ENCODE results near the gene MLLT11.
A peak's percentile ranks its signal among the peaks of the same experiment; 100 is the strongest.

Gene MLLT11

DNA sequence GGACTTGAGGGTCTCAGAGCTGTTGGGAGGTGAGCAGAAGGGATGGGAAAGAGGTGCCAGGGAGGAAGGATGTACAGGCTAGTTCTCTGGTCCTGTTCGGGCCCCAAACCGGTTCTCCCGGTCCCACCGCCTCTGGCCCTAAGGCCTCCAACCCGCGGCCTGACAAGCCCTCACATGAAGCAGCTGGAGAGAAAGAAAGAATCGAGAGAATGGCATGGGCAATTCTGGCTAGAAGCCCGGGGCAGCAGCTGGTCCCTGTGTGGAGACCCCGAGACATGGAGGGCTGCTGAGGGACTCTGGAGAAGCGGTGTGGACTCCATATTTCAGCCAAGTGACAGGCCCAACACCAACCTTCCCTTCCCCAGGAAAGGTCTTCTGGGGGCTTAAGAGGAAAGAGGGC lies 1.5 kb upstream of the MLLT11 start:
- Histone ChIP-seq H3K9me3 (ENCODE audit: insufficient read depth, low read depth, low read length) (no peaks in the 10 kb centered on the region), H3K4me1 (ENCODE audit: insufficient read depth, low read length, poor library complexity, severe bottlenecking) (peaks cover 54% of the 10 kb centered on the region), H3K4me2 (ENCODE audit: low read depth, low read length, poor library complexity, severe bottlenecking) (peak overlapping the region; percentile 99), H3K4me3 (ENCODE audit: low read length, poor library complexity, severe bottlenecking) (peak overlapping the region; percentile 79), H3K9me2 (replicated peaks; ENCODE audit: low read depth, low read length) (no peaks in the 10 kb centered on the region), H3K9ac (ENCODE audit: low read depth, low read length, poor library complexity, severe bottlenecking) (peak overlapping the region; percentile 90), H3K27me3 (ENCODE audit: insufficient read depth, low read length, poor library complexity, severe bottlenecking) (no peaks in the 10 kb centered on the region), H3F3A (ENCODE audit: low read depth) (no peaks in the 10 kb centered on the region), H2AFZ (ENCODE audit: low read length) (no peak overlapping the region), H3K79me2 (ENCODE audit: insufficient read depth, low read length) (peaks cover 96% of the 10 kb centered on the region), H4K20me1 (ENCODE audit: insufficient read depth, low read length, poor library complexity, severe bottlenecking) (peaks cover 46% of the 10 kb centered on the region), H3K36me3 (ENCODE audit: insufficient read depth, low read length) (peaks cover 21% of the 10 kb centered on the region; the same call in 1 of the 2 replicates)
- TF ChIP-seq CTCF (conservative IDR thresholded peaks at IDR 0.05; ENCODE audit: low read length), result no peak
- TF ChIP-seq EZH2phosphoT487 (IDR thresholded peaks at IDR 0.05; ENCODE audit: borderline replicate concordance), result no peak

GRCh38 chr1:151059109-151060006 lies 839 bp upstream of the MLLT11 start, which contains the start of gene CDC42SE1:
TSS of gene CDC42SE1 (minus strand) at chr1:151059622. CDS start at chr1:151055730, 3,892 bp downstream.
- Histone ChIP-seq H3F3A (ENCODE audit: low read depth) (no peaks in the 10 kb centered on the region), H3K9ac (ENCODE audit: low read depth, low read length, poor library complexity, severe bottlenecking) (peak within 1 kb of the TSS; percentile 90), H3K9me2 (replicated peaks; ENCODE audit: low read depth, low read length) (no peaks in the 10 kb centered on the region), H3K4me3 (ENCODE audit: low read length, poor library complexity, severe bottlenecking) (peak within 1 kb of the TSS; percentile 79), H3K36me3 (ENCODE audit: insufficient read depth, low read length) (peaks cover 14% of the 10 kb centered on the region; the same call in 1 of the 2 replicates), H3K4me1 (ENCODE audit: insufficient read depth, low read length, poor library complexity, severe bottlenecking) (peaks cover 58% of the 10 kb centered on the region), H3K4me2 (ENCODE audit: low read depth, low read length, poor library complexity, severe bottlenecking) (peak within 1 kb of the TSS; percentile 99), H3K79me2 (ENCODE audit: insufficient read depth, low read length) (peaks cover 99% of the 10 kb centered on the region), H2AFZ (ENCODE audit: low read length) (peak within 1 kb of the TSS; percentile 92), H3K27me3 (ENCODE audit: insufficient read depth, low read length, poor library complexity, severe bottlenecking) (no peaks in the 10 kb centered on the region), H4K20me1 (ENCODE audit: insufficient read depth, low read length, poor library complexity, severe bottlenecking) (peaks cover 46% of the 10 kb centered on the region), H3K9me3 (ENCODE audit: insufficient read depth, low read depth, low read length) (no peaks in the 10 kb centered on the region)
- TF ChIP-seq CTCF (conservative IDR thresholded peaks at IDR 0.05; ENCODE audit: low read length) (peak; percentile 66), EZH2phosphoT487 (IDR thresholded peaks at IDR 0.05; ENCODE audit: borderline replicate concordance) (no peak)

DNA sequence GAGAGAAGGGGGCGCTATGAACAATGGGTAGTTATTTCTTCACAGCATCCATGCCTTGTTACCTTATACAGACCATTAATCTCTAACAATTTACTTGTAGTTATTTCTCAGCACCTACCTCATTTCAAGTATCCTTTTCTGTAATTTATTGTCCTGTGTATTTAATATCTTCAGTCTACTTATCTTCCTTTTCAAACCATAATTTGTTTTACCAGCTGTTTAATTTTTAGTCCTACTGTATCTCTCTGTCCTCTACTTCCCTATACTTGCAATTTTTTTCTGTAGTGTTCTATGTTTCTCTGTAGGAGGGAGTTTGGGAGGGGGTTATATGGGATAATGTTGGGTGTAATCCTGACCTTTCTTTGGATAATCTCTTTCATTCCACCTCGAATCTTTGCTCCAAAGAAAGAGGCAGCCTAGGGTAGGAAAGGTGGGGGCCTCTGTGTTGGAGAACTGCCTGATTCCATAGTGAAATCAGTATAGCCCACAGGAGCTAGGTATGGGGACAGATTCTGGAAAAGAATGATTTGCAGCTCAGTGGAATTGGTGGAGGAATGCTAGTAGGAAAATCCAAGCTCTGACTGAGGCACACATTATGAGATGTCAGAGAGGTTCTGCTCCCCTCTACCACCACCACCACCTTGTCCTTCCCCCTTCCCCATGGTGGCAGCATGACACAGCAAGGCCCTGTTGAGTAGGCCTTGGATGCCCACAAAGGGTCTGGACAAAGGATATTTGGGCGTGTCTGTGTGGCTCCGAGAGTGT lies 642 bp downstream of the MLLT11 start:
- Histone ChIP-seq H3F3A (ENCODE audit: low read depth) (no peaks in the 10 kb centered on the region), H2AFZ (ENCODE audit: low read length) (peak overlapping the region; percentile 92), H3K9me2 (replicated peaks; ENCODE audit: low read depth, low read length) (no peaks in the 10 kb centered on the region), H3K4me2 (ENCODE audit: low read depth, low read length, poor library complexity, severe bottlenecking) (peak overlapping the region; percentile 93), H3K9me3 (ENCODE audit: insufficient read depth, low read depth, low read length) (no peaks in the 10 kb centered on the region), H3K79me2 (ENCODE audit: insufficient read depth, low read length) (peaks cover 99% of the 10 kb centered on the region), H4K20me1 (ENCODE audit: insufficient read depth, low read length, poor library complexity, severe bottlenecking) (peaks cover 38% of the 10 kb centered on the region), H3K9ac (ENCODE audit: low read depth, low read length, poor library complexity, severe bottlenecking) (peak overlapping the region; percentile 90), H3K27me3 (ENCODE audit: insufficient read depth, low read length, poor library complexity, severe bottlenecking) (no peaks in the 10 kb centered on the region), H3K36me3 (ENCODE audit: insufficient read depth, low read length) (no peaks in the 10 kb centered on the region; the same call in 1 of the 2 replicates), H3K4me1 (ENCODE audit: insufficient read depth, low read length, poor library complexity, severe bottlenecking) (peaks cover 66% of the 10 kb centered on the region), H3K4me3 (ENCODE audit: low read length, poor library complexity, severe bottlenecking) (peak overlapping the region; percentile 79)
- TF ChIP-seq CTCF (conservative IDR thresholded peaks at IDR 0.05; ENCODE audit: low read length) (no peak; the same call in 1 of the 2 replicates), EZH2phosphoT487 (IDR thresholded peaks at IDR 0.05; ENCODE audit: borderline replicate concordance) (no peak)
